ENCODE measurements around the gene GNB1.

The GNB1 gene

DNA sequence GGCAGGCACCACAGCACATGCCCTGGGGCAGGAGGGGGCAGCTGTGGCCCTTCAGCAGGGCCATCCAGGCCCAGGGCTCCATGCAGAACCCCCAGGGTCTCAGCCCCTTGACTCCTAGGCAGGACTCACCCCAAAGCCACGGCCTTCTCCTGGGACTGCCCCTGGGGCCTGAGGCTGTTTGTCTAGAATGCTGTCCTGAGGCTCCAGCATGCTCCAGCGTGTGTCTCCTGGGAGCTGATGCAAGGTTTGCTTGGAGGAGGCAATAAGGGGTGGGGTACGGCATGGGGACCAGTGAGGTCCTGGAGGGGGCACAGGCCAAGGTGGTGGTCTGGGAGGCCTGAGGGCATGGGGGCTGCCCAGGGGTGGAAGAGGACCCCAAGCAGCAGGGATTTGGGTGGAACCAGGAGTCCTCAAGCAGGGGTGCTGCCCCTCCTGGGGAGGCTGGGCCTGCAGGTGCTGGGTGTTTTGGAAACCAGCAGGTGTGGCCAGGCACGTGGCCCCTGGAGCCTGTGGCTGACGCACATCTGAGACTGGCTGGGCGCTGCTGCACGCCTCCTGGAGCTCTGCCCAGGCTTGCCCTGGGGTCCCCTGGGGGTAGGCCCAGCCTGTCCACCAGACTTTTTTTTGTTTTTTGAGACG is 16.3 kb upstream of the GNB1 start:
- DNase-seq: no peak

DNA sequence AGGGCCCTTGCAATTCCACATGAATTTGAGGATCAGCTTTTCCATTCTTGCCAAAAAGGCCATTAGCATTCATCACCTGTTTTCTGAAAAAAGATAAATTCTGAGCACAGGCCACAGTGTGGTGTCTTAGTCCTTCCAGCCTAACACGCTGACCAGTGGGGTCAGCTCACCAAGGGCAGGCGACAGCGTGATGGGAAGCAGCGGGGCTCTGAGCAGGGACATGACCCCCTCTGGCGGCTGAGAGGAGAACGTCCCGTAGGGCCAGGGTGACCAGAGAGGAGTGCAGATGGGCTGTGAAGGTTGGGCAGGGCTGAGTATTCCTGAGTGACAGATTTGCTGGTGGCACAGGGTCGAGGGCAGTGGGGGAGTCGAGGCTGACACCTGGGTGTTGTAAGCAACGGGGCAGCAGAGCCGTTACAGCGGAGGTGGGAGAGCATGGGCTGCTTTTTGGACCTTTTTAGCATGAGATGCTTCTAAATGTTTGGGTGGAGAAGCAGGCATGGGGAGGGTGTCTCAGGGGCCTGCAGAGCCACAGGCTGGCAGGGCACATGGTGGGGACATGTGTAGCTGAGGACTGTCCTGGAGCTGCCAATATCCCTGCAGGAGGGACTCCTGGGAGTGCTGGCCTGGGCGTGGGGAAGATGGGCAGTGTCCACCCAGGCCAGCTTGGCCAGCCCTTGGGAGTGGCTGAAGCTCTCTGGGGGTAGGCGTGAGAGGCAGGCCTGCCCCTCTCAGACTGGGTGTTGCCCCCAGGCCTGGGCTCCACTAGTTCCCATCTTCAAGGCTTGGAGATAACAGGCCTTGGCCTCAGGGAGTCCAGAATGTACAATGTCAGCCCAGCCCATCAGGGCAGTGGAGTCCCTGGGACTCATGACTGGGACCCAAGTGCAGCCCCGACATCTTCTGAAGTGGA is 15.6 kb upstream of the GNB1 start:
- DNase-seq: peak; percentile 8

DNA sequence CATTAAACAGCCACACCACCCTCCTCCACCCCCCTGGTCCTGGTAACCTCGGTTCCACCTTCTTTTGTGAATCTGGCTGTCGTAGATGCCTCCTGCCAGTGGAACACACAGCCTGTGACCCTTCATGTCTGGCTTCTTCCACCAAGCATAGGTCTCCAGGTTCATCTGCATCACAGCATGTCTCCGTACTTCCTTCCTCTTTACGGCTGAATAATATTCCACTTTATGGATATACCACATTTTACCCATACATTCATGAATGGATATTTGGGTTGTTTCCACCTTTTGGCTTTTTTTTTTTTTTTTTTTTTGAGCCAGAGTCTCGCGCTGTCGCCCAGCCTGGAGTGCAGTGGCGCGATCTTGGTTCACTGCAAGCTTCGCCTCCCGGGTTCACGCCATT is 12.3 kb upstream of the GNB1 start:
- DNase-seq: no peak

DNA sequence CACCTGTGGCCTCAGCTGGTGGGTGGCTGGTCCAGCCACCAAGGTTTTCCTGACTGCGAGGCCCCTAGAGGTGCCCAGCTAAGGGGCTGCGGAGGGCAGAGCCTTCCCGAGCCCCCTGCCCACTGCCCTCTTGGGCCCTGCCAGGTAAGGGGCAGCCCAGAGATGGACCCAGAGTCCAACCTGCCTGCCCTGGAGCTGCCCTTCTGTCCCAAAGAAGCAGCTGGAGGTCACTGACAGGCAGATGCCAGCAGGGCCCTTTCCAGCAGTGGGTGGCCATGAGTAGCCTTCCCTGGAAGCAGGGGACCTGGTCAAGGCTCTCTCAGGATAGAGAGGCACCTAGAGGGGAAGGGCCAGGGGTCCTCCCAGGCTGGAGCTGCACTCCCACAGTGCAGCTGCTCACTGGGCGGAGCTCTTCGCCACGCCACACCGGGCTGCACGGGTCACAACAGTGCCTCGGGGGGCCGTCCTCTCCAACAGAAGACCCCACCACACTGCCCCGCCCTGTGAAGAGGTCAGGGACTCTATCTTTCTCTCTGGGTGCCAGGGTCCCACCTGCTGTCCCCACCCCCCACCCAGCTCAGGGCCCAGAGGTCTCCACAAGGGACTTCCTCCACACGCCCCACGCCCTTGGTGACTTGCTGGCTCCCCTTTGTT is 10.9 kb upstream of the GNB1 start:
- DNase-seq: no peak

DNA sequence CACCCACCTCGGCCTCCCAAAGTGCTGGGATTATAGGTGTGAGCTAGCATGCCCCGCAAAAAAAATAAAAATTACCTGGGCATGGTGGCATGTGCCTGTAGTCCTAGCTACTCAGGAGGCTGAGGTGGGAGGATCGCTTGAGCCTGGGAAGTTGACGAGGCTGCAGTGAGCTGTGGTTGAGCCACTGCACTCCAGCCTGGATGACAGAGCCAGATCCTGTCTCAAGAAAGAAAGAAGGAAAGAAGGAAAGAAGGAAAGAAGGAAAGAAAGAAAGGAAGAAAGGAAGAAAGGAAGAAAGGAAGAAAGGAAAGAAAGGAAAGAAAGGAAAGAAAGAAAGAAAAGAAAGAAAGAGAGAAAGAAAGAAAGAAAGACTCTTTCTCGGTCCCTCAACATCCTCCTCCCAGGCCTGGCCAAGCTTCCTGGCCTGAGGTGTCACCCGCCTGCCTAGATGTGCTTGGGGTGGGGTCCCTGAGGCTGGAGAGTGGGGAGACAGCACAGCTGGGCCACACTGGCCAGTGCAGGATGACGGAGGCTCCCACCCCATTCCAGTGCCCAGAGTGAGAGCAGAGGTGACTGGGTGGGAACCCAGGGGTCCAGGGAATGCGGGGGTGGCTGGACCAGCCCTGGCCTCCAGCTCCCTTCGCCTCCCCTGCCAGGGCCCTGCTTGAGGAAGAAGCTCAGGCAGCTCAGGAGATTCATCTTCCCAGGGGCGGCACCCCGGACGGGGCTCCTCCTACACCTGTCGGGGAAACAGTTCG is 10.2 kb upstream of the GNB1 start:
- DNase-seq: no peak

DNA sequence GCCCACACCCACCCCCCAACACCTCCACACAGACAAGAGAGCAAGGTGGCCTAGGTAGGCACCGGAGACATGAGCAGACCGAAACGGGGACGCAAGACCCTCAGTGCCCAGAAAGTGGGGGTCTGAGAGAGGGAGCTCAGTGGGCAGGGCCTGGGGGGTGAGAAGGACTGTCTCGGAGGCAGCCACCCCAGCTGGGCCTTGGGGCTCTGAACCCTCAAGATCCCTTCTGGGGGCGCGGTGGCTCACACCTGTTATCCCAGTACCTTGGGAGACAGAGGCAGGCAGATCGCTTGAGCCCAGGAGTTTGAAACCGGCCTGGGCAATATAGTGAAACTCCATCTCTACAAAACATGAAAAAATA is 9.1 kb upstream of the GNB1 start:
- DNase-seq: no peak

DNA sequence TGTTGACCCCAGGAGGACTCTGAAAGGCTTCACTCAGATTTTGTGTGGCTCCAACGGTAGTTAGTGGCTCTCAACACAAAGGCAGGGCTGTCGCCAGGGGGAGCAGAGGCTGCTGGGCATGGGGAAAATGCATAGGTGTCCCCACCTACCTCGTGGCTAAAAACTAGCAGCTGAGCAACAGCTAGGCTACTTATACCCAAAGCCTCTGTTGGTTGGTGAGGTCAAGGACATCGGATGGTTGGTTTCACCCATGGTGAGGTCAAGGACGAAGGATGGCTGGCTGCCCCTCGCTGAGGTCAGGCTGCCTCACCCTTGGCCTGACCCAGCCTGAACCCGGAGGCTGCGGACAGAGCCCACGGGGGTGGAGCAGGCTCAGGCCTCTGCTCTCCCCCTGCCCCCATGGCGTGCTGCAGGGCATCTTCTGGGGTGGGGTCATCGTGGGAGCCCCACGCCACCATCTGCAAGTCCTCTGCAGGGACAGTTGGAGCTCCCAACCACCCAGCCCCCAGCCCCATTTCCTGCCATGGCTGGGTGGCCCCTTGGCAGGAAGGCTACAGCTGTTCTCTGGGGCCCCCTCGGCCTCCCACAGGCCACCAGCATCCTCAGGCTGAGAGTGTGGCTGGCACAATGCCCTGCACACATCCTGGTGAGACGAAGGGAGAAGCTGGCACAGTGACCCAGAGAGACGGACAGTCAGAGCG is 8.5 kb upstream of the GNB1 start:
- DNase-seq: no peak

DNA sequence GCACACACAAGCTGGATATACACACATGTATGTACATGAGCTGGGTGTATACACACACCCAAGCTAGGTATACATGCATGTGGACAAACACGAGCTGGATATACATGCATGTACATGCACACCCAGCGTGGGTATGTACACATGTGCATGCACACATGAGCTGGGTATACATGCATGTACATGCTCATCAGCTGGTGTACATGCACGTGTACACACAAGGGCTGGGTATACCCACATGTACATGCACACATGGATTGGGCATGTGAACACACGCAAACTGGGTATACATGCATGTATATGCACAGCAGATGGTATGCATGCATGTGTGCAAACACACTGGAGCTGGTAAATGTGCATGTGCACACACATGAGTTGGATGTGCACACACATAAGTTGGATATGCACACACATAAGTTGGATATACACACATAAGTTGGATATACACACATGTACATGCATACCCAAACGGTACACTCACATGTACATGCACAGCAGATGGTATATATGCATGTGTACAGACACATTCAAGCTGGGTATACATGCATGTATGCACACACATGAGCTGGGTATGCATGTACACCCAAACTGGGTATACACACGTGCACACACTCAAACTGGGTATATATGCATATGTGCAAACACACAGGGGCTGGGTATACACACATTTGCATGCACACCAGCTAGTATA is 7.5 kb upstream of the GNB1 start:
- no peak for DNase-seq

DNA sequence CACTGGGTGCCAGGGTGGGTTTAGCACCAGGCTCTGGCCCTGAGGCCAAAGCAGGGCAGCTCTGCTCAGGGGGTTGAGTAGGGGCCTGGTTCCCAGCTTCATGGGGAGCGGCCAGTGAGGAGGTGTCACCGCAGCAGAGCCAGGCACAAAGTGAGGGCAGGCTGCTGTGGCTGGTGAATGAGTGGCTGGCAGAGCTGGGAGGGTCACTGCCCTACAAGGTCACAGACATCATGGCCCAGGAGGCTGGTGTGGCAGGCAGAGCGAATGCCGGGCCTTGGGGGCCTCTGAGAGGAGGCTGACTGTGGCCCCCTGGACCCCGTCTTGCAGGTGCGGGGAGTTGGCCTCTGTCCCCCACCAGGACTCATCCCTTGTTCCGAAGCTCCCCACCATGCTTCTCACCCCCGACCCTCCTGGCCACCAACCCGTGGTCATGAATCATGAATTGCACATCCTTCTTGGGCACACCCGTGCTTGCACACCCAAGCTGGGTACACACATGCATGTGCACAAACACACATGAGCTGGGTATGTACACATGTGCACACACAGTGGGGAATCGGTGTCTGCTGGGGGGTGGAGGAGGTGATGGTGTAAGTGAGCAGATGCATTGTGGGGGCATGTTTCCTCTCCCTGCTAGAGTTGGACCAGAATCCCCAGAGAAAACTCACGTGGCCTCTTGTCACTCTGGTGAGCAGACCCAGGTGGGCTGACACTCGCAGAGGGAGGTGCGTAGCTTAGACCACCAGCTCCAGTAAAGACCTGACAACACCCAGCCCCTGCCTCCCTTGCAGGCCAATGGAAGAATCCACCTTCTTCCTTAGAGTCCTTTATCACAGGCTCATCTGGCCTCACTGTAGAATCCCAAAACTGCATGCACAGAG is 4.8 kb upstream of the GNB1 start:
- no peak for DNase-seq

DNA sequence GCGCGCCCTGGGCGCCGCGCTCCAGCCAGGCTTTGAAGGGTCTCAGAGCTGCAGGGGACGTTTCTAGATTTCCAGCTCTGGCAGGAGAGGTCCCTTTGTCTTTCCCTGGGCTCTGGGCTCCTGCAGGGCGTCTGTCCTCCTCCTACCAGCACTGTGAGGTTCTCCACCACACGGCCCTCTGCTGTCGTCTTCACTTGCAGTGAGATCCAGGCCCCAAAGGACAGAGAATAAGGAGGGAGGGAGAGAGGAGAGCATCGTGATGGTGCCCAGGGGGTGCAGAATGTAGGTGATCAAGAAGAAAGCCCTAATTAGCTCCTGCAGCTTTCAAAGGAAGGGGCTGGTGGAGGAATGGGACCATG is 4.2 kb upstream of the GNB1 start:
- no peak for DNase-seq

DNA sequence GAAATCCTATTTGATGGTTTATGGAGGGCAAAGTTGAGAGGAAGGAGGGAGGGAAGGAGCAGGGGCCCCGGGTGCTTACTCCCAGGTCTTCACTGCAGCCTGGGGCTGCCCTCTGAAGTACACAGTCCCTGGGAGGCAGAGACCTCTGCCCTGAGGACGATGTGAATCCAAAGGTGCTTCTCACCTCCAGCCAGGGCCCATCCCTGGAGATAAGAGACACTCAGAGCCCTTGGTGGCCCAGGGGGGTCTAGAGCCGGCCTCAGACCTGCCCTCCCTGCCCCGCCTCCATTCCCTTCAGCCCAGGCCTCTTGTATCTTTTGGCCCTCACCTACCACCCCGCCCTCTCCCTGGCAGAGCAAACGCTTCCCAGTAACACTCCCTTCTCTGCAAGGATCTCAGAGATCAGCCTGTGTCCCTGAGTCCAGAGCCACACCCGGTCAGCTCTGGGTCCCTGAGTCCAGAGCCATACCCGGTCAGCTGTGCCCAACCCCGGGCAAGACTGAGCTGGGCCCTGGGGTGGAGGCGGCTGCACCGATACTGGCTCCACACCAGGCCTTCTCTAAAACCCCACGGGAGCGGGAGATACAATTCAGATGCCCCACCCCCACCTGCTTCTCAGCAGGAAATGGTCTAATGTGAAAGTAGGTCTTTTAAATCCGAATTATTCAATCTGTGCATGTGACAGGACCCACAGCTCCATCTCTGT is 3.6 kb upstream of the GNB1 start:
- DNase-seq: no peak

DNA sequence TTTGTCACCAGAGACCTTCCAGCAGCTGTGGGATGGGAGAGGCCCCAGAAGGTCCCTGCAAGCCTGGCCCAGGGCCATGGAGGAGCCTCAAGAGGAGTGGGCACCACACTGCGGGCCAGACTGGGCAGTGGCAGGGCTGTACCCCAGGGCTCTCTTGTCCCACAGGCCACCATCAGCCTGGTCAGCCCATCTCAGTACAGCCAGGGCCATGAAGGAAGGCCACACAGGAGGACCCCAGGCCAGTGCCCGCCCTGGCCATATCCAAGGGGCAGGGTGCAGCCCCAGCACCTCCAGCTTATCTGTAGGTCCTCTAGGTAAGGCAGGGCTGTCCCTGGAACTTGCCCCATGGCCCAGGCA is 3.1 kb upstream of the GNB1 start:
- no peak for DNase-seq

DNA sequence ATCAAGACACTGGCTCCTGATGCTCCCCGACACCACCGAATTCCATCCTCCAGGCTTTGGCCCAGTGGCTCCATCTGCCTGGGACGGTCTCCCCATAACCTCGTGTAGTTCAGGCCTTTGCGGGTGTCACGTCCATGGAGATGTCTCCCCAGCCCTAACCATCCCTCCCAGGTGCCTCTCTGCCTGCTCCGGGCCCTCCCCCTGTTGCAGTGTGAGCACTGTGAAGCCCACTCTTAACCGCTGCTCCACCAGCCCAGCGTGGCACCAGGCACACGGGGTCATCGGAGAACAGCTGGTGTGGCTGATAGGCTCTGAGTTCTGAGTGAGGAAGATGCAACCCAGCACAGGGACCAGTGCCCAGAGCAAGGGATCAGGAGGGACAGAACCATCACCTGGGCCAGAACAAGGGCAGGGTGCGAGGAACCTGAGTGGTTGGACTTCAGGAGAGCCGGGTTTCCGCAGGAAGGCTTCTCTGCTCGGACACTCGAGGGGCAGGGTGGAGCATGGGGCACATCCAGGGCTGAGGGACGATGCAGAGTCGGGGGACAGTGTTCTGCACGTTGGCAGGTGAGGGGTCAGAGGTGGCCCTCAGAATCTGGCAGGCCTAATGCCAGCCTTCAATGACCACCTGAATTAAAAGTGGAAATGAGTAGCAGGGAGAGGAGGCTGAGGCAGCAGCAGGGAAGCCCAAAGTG is 2.6 kb upstream of the GNB1 start:
- no peak for DNase-seq

DNA sequence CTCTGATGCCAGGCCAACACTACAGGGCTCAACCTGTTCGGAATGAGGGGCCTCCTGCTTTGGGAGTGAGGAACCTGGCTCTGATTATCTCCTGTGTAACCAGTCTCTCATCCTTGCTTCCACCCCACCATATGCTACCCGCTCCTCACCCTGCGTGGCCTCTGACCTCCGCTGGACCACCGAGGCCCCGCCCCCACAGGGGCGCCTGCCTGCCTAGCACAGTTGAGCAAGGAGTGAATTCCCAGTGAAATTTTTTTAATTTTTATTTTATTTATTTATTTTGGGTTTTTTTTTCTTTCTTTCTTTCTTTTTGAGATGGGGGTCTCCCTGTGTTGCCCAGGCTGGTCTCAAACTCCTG is 1.9 kb upstream of the GNB1 start:
- no peak for DNase-seq

DNA sequence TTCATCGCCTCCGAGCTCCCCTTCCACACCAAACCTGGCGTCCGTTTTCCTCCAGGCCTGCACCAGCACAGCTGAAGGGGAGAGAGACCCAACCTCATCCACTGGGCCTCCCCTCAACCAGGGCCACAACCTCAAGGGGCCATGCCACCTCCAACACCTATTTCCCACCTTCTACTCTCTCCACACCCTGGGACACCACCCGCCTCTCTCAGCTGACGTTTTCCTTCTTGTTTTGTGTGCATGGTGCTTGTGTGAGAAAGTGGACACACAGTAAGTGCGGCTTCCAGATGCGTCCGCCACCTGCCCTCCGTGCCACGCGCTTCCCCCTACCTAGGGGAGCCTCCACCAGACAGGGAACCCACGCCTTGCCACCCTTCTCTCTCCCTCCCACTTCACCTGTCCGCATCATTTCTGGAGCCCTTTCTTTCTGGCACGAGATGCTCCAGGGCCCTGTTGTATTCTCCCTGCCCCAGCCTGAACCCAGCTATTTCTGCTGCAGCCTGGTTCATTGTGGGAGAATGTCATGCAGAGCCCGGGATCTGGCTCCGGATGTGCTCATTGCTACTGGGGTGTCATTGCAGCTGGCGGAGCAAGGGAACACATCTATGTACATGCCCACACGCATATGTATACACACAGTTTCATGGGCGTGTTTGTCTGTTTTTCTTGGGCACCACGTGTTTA is 1.3 kb upstream of the GNB1 start:
- no peak for DNase-seq

DNA sequence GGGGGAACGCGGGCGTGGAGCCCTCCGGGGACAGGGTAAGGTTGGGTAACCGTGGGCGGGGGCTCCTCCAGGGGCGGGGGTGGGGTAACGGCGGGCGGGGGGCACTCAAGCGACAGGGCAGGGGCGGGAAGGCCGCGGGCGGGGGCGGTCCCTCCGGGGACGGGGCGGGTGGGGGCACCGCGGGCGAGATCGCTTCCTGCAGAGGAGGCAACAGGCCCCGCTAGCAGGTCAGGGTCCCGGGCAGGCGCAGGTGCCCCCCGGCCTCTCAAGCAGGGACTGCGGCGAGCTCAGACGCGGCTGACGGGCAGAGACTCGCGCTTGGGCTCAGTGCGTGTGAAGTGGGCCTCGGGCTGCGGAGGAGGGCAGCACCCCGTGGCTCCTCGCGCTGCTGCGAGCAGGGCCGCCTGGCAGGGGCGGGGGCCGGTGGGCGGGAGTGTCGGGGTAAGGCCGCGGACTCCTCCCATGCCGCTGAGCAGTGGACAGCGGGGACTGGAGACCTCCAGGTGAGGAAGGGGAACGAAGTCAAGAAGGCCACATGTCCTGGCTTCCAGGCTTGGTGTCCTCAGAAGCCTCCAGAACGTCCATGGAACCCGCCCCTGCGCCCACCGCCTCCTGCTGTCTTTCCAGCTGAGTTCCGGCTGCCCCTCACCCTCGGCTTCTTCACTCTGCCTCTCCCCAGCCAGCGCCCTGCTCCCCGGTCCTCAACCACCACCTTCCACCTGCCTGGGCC is 627 bp upstream of the GNB1 start:
- peak; percentile 35 for DNase-seq

DNA sequence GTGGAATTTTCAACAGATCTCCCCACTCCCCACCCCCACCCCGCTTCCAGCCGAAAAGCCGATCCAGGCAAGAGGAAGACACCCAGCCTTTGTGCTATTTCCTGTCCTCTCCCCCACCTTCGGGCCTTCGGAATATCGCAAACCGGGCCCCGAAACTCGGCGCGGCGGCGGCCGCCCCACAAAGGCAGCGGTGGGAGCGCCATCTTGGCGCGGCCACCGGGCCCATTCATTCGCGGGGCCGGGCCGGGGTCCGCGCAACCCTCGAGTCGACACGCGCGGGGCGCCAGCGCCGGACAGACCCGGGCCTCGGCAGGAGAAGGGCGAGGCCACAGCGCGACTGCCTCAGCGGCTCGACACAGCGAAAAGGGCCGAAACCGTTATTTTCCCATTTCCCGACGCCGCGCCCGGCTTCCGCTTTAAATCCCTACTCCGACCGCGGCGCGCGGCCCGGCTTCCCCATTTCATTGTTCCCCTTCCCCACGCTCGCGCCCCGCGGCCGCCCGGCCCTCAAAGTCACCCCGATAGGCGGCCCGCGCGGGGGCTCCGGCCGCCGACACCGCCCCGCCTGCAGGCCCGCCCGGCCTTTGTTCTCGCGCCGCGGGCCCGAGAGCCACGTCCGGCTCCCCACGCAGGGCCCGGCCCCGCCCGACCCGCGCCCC is 911 bp downstream of the GNB1 start:
- DNase-seq: no peak

DNA sequence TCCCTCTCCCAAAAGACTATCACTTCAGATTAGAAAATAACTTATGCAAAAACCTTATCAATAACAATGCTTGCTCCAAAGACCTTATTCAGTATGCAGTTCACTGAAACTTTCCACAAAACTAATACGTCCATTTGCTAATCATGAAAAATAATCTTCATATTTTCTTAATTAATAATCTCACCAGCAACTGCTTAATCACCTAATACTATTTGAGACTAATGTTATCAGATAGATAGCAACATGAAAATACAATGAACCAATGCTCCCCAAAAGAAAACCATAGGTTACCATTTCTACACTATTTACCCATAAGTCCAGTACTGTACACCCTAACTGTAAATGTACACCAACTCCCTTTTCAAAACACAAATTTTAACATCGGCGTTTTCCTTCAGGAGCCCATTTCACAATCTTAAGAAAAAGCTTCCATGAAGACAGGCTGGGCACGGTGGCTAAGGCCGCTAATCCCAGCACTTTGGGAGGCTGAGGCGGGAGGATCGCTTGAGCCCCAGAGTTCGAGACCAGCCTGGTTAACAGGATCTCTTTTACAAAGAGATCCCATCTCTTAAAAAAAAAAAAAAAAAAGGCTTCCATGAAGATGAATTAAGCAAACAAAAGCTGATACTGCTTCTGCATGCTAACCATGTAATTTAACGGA is 1.7 kb downstream of the GNB1 start:
- DNase-seq: no peak
